Activated naive CD4-positive, alpha-beta T cell treated with anti-CD3 and anti-CD28 coated beads, Interleukin-2, amount 50 U/mL, for 24 hours (primary cell): ENCODE results near the gene TMEM273.
"Not testable (repeated sequence)": the region's sequence is repeated elsewhere in the genome, so short reads cannot be mapped to it uniquely, and the experiment has no call there.

Source experiments
- H3K27ac Mint-ChIP-seq: one replicate; pipeline ENCODE4 v1.8.0; 2021; ENCODE audit warnings: mild to moderate bottlenecking, mixed read lengths
- H3K27me3 Mint-ChIP-seq: one replicate; pipeline ENCODE4 v1.8.0; 2021; ENCODE audit warnings: mixed read lengths
- H3K36me3 Mint-ChIP-seq: one replicate; pipeline ENCODE4 v1.8.0; 2021; ENCODE audit warnings: mixed read lengths
- H3K4me1 Mint-ChIP-seq: one replicate; pipeline ENCODE4 v1.8.0; 2021; ENCODE audit warnings: mixed read lengths
- H3K4me3 Mint-ChIP-seq: one replicate; pipeline ENCODE4 v1.8.0; 2021; ENCODE audit warnings: mild to moderate bottlenecking, mixed read lengths
- H3K9me3 Mint-ChIP-seq: one replicate; pipeline ENCODE4 v1.8.0; 2021; ENCODE audit warnings: mixed read lengths

TMEM273 gene

GRCh38 chr10:49213211-49213610 is 25.0 kb upstream of the TMEM273 start:
- Mint-ChIP-seq H3K4me1 (no peaks in the 10 kb centered on the region), H3K27me3 (peaks cover 6% of the 10 kb centered on the region), H3K27ac (no peak overlapping the region), H3K4me3 (no peak overlapping the region), H3K9me3 (no peaks in the 10 kb centered on the region), H3K36me3 (no peaks in the 10 kb centered on the region)

- no peaks in the 10 kb centered on the region for H3K36me3 Mint-ChIP-seq
- no peaks in the 10 kb centered on the region for H3K4me1 Mint-ChIP-seq
- H3K4me3 Mint-ChIP-seq: no peak overlapping the region
- peaks cover 6% of the 10 kb centered on the region for H3K27me3 Mint-ChIP-seq
- H3K9me3 Mint-ChIP-seq: no peaks in the 10 kb centered on the region
- H3K27ac Mint-ChIP-seq: no peak overlapping the region
Observed at GRCh38 chr10:49212783-49213182, 24.6 kb upstream of the TMEM273 start.

GRCh38 chr10:49212076-49212475 is 23.9 kb upstream of the TMEM273 start:
- Mint-ChIP-seq H3K4me1 (no peaks in the 10 kb centered on the region), H3K36me3 (no peaks in the 10 kb centered on the region), H3K27me3 (peaks cover 6% of the 10 kb centered on the region), H3K4me3 (no peak overlapping the region), H3K9me3 (no peaks in the 10 kb centered on the region), H3K27ac (no peak overlapping the region)

- no peak overlapping the region for H3K27ac Mint-ChIP-seq
- peaks cover 3% of the 10 kb centered on the region for H3K9me3 Mint-ChIP-seq
- H3K4me3 Mint-ChIP-seq: no peak overlapping the region
- no peaks in the 10 kb centered on the region for H3K4me1 Mint-ChIP-seq
- H3K27me3 Mint-ChIP-seq: peaks cover 6% of the 10 kb centered on the region
- no peaks in the 10 kb centered on the region for H3K36me3 Mint-ChIP-seq
Observed at GRCh38 chr10:49208996-49209395, 20.8 kb upstream of the TMEM273 start.

- Mint-ChIP-seq H3K4me1 (no peaks in the 10 kb centered on the region), H3K27ac (no peak overlapping the region)
Observed at GRCh38 chr10:49207936-49208487, 19.8 kb upstream of the TMEM273 start.

GRCh38 chr10:49207113-49207512 is 18.9 kb upstream of the TMEM273 start:
- no peaks in the 10 kb centered on the region for H3K4me1 Mint-ChIP-seq
- no peak overlapping the region for H3K4me3 Mint-ChIP-seq
- H3K9me3 Mint-ChIP-seq: peaks cover 5% of the 10 kb centered on the region
- no peaks in the 10 kb centered on the region for H3K36me3 Mint-ChIP-seq
- peaks cover under 1% of the 10 kb centered on the region for H3K27me3 Mint-ChIP-seq
- H3K27ac Mint-ChIP-seq: no peak overlapping the region

More at GRCh38 chr10:49207936-49208487, 19.8 kb upstream of the TMEM273 start:
- H3K9me3 Mint-ChIP-seq: peaks cover 5% of the 10 kb centered on the region
- H3K4me3 Mint-ChIP-seq: no peak overlapping the region
- H3K27me3 Mint-ChIP-seq: peaks cover 6% of the 10 kb centered on the region
- H3K36me3 Mint-ChIP-seq: no peaks in the 10 kb centered on the region

- Mint-ChIP-seq H3K9me3 (peaks cover 5% of the 10 kb centered on the region), H3K36me3 (no peaks in the 10 kb centered on the region), H3K27ac (no peak overlapping the region), H3K27me3 (peaks cover 1% of the 10 kb centered on the region), H3K4me3 (no peak overlapping the region), H3K4me1 (no peaks in the 10 kb centered on the region)
Observed at GRCh38 chr10:49205206-49205605, 17.0 kb upstream of the TMEM273 start.

GRCh38 chr10:49204119-49204518 is 15.9 kb upstream of the TMEM273 start:
- Mint-ChIP-seq H3K4me3 (no peak overlapping the region), H3K4me1 (no peaks in the 10 kb centered on the region), H3K27me3 (peaks cover 4% of the 10 kb centered on the region), H3K9me3 (peaks cover 5% of the 10 kb centered on the region), H3K36me3 (no peaks in the 10 kb centered on the region), H3K27ac (no peak overlapping the region)

- no peak overlapping the region for H3K27ac Mint-ChIP-seq
- peaks cover 10% of the 10 kb centered on the region for H3K27me3 Mint-ChIP-seq
- H3K4me3 Mint-ChIP-seq: no peak overlapping the region
- no peaks in the 10 kb centered on the region for H3K36me3 Mint-ChIP-seq
- H3K9me3 Mint-ChIP-seq: peaks cover 5% of the 10 kb centered on the region
- no peaks in the 10 kb centered on the region for H3K4me1 Mint-ChIP-seq
Observed at GRCh38 chr10:49202266-49202665, 14.1 kb upstream of the TMEM273 start.

GRCh38 chr10:49200854-49201253 is 12.7 kb upstream of the TMEM273 start:
- peaks cover 18% of the 10 kb centered on the region for H3K27me3 Mint-ChIP-seq
- no peaks in the 10 kb centered on the region for H3K36me3 Mint-ChIP-seq
- H3K4me1 Mint-ChIP-seq: no peaks in the 10 kb centered on the region
- no peak overlapping the region for H3K27ac Mint-ChIP-seq
- peaks cover 10% of the 10 kb centered on the region for H3K9me3 Mint-ChIP-seq
- no peak overlapping the region for H3K4me3 Mint-ChIP-seq

- Mint-ChIP-seq H3K27me3 (peaks cover 18% of the 10 kb centered on the region), H3K4me3 (no peak overlapping the region), H3K27ac (no peak overlapping the region), H3K9me3 (peaks cover 5% of the 10 kb centered on the region), H3K36me3 (no peaks in the 10 kb centered on the region), H3K4me1 (no peaks in the 10 kb centered on the region)
Observed at GRCh38 chr10:49197171-49197570, 9.0 kb upstream of the TMEM273 start.

- H3K27me3 Mint-ChIP-seq: peaks cover 16% of the 10 kb centered on the region
- H3K9me3 Mint-ChIP-seq, H3K36me3 Mint-ChIP-seq, H3K4me1 Mint-ChIP-seq, H3K27ac Mint-ChIP-seq, H3K4me3 Mint-ChIP-seq: not testable (repeated sequence)
Observed at GRCh38 chr10:49195864-49196263, 7.7 kb upstream of the TMEM273 start.

- Mint-ChIP-seq H3K4me1 (no peaks in the 10 kb centered on the region), H3K27ac (peak overlapping the region; percentile 25), H3K36me3 (no peaks in the 10 kb centered on the region), H3K9me3 (peaks cover 5% of the 10 kb centered on the region), H3K4me3 (no peak overlapping the region), H3K27me3 (peaks cover 18% of the 10 kb centered on the region)
Observed at GRCh38 chr10:49194212-49194920, 6.2 kb upstream of the TMEM273 start.

GRCh38 chr10:49191349-49191748 is 3.2 kb upstream of the TMEM273 start:
- peaks cover 6% of the 10 kb centered on the region for H3K27me3 Mint-ChIP-seq
- H3K4me1 Mint-ChIP-seq: no peaks in the 10 kb centered on the region
- H3K9me3 Mint-ChIP-seq: no peaks in the 10 kb centered on the region
- H3K4me3 Mint-ChIP-seq: no peak overlapping the region
- H3K36me3 Mint-ChIP-seq: no peaks in the 10 kb centered on the region
- no peak overlapping the region for H3K27ac Mint-ChIP-seq

- Mint-ChIP-seq H3K4me3 (no peak overlapping the region), H3K4me1 (peaks cover 4% of the 10 kb centered on the region), H3K36me3 (no peaks in the 10 kb centered on the region), H3K27ac (no peak overlapping the region), H3K27me3 (peaks cover 4% of the 10 kb centered on the region), H3K9me3 (no peaks in the 10 kb centered on the region)
Observed at GRCh38 chr10:49189422-49189821, 1.2 kb upstream of the TMEM273 start.

GRCh38 chr10:49187044-49187484 is 1.1 kb downstream of the TMEM273 start:
- Mint-ChIP-seq H3K27me3 (peaks cover 4% of the 10 kb centered on the region), H3K9me3 (no peaks in the 10 kb centered on the region), H3K4me3 (no peak overlapping the region), H3K4me1 (peaks cover 14% of the 10 kb centered on the region), H3K27ac (no peak overlapping the region), H3K36me3 (no peaks in the 10 kb centered on the region)

- no peak overlapping the region for H3K27ac Mint-ChIP-seq
- no peak overlapping the region for H3K4me3 Mint-ChIP-seq
- no peaks in the 10 kb centered on the region for H3K9me3 Mint-ChIP-seq
- no peaks in the 10 kb centered on the region for H3K36me3 Mint-ChIP-seq
- H3K4me1 Mint-ChIP-seq: peaks cover 14% of the 10 kb centered on the region
- peaks cover 4% of the 10 kb centered on the region for H3K27me3 Mint-ChIP-seq
Observed at GRCh38 chr10:49186613-49187012, 1.6 kb downstream of the TMEM273 start.
